NCI-H345 treated with DMSO at 0.1 percent for 48 hours (cell line): ENCODE results near the gene PRKCH.

Experiments used
- DNase-seq: peaks from one replicate; lab custom pipeline; 2025; ENCODE audit not compliant: unreplicated experiment; lab: John Stamatoyannopoulos, UW

PRKCH gene

DNA sequence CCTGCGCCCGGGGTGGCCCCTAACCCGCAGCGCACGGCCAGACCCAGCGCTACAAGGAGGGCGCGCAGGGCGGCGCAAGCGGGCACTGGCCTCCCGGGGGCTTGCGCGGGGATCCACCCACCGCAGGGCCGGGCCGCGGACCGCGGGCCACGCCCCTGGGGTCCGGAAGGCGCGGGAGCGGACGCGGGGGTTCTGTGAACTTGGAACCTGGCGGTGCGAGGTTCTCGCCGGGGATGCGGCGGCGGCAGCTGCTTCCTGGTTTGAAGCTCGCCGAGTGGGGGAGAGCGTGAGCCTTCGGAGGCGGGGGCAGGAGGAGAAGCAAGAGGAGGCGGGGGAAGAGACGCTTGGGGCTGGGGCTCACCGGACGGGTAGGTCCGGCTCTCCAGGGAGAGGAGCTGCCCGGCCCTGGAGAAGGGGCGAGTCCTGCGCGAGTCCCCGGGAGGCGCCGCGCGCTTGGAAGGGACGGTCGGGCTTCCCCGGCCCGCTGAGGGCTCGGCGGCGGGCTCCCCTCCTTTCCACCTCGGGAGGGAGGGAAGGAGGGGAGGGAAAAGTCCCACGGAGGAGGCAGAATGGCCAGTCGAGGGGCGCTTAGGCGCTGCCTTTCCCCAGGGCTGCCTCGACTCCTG lies at the start of gene PRKCH:
TSS of gene PRKCH (plus strand) at position 195 of the 626 bp plus-strand sequence. CDS start 523 bp downstream, outside the sequence.
- peak; percentile 26 for DNase-seq

DNA sequence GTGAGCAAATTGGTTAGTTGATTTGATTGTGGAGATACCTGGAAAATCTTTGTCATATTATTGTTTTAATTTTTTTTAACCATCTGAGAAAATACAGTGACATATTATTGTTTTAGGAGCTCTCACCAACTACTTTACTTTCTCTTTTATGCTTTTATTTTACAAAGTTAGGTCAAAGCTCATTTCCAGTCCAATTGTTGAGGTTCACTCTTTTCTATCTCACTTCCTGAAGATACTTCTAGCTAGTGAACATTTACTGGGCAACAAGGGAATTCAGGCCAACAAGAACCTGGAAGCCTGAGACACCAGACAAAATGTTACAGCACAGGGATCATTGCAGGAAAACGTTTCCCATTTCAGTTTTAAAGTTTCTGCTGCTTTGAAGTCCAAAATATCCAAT lies 44.1 kb upstream of the PRKCH start:
- DNase-seq = no peak

DNA sequence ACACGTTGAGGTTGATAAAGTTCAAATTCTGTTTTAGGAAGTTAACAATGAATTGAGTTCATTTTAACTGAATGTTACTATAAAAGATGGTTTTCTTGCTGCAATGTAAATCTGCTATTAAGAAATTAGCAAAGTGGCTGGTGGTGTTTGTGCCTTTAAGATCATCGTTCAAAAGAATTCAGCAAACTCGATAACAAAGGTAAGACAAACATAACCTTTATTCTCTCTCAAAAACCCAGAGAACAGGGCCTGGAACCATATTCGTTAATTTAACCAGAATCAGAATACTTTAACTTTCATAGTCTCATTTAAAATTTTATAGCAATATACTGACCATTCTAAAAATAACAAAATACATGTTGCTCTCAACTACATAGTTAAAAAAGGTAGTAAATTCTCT lies 43.6 kb upstream of the PRKCH start:
- DNase-seq = no peak

DNA sequence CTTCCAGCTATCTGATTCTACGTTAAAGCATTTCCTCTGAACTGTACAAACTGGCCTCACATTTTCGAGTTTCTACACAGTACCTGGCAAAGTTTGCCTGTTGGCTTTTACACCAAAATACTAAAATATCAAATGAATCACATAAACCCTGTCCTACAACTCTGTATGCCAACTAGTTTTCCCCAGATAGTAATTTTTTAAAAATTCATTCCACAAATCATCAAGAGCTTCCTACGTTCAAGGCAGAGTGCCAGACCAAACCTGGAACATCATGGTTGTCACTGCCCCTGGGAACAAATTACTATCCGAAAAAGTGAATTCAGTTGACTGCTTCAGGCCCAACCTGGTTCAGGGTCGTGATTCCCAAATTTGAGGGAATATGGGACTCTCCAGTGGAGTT lies 42.3 kb upstream of the PRKCH start:
- no peak for DNase-seq

DNA sequence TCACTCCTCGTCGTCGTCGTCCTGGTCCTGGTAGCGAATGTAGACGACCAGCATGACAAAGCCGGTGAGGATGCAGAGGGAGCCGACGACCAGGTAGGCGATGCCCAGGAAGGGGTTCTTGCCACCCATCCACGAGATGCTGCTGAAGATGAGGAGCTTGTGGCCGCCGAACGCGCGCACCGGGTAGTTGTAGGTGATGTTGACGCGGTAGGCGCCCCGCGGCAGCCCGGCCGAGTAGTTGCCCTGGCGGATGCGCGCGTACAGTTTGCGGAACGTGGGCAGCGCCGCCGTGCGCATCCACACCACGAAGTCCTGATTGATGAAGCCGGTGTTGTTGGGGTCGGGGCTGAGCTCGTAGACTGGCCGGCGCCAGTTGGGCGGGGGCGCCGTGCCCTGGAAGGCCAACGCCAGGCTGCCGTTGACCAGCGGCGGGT lies 41.3 kb upstream of the PRKCH start:
- no peak for DNase-seq

DNA sequence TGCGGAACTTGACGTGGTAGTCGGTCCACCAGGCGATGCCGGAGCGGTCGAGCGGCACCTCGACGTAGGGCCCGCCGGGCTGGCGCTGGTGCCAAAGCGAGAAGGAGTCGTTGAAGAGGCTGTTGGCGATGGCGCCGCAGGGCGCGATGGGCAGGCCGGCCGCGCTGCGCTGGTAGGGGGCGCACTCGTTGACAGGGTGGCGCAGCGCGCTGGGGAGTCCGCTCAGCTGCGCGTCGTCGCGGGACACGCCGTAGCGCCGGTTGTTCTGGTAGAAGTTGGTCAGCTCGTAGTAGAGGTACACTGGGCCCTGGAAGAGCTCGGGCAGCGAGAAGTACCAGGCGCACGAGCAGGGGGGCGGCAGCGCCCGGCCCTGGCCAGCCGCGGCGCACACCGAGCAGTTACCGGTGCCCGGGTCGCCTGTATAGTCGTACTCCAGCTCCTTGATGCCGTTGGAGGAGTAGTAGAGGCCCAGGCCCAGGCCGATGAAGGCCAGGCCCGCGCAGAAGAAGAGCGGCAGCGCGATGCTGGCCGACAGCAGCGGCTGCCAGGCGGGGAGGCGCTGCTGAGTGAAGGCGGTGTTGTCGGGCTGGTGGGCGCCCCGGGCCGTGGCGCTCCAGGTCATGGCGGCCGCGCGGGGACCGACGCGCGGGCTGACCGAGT lies 40.7 kb upstream of the PRKCH start:
- DNase-seq = peak; percentile 43

DNA sequence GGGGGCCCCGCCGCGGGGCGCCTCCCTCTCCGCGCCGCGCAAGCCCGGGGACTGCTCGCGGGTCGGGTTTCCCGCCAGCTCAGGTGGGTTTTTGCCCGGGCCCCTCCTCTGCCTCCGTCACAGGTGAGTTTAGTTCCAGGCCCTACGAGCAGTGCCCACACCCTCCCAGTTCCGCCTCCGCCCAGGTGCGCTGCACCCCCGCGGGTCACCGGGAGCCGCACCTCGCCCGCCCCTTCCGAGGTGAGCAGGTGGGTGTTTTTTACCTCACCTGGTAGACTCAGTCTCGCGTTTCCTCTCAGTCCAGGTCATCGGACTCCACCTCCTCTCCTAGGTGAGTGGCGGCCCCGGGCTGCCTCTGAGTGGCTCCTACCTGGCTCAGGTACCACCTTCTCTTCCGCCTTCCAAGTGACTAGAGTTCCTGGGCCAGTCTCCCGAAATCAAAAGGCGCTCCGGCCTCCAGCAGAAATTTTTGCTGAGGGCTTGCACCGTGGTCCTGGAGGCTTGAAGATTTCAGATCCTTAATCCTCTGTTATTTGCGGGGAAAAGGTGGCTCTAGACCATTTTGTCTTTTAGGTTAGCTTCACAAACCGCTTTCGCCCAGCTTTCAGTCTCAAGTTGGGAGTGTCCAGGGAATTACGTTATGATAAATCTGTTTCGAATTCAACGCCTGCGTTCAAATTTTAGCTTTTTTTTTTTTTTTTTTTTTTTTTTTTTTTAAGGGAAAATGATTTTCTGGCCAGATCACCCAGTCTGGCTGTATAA lies 40.0 kb upstream of the PRKCH start, which contains the start of gene TMEM30B:
TSS of gene TMEM30B (minus strand) at position 153 of the 762 bp plus-strand sequence. CDS start 191 bp downstream, outside the sequence.
- peak; percentile 45 for DNase-seq

DNA sequence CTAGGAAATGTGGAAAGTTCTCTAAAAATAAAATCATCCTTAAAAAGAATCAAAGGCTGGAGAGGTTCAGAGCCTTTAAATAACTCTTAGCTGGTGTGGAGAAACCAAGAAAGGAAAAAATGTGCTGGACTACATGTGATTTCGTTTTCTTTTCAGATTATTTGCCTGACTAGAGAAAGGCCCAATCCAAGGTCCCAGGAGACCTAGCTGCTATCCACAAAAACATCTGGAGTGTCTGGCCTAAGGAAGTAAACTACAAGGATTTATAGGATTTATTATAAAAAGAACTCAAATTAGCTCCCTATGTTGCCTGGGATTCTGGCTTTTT lies 39.5 kb upstream of the PRKCH start:
- DNase-seq = no peak

DNA sequence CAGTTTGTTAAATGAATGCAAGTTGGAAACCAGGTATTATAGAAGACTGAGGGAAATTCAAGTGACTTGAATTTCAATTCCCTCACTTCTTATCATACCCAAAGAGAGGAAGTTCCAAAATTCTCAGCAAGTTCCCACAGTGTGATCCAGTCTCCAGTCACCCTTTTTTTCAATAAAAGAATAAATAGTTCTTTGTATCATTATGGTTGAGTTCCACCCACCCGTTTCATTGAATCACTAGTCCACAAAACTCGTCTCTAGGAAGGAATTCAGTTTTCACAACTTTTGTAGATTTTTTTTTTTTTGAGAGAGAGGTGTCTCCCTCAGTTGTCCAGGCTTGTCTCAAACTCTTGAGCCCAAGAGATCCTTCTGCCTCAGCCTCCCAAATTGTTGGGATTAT lies 38.6 kb upstream of the PRKCH start:
- no peak for DNase-seq

DNA sequence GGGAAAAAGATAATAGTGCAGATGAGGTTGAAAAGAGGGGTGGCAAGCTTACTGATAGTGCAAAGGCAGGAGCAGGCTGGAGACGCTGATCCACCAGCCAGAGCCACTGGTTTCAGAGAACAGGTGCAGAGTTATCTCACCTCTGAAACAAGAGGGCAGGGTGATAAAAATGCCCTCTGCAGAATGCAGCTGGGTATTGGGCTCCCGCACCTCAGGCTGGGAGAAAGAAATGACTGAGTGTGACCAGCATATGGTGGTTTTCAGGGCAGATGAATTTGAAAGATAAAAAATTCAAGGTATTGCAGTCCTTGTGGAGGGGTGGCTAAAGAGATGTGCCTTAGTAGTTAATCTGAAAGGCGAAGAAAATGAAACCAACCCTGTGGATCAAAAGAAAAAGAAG lies 37.4 kb upstream of the PRKCH start:
- no peak for DNase-seq

DNA sequence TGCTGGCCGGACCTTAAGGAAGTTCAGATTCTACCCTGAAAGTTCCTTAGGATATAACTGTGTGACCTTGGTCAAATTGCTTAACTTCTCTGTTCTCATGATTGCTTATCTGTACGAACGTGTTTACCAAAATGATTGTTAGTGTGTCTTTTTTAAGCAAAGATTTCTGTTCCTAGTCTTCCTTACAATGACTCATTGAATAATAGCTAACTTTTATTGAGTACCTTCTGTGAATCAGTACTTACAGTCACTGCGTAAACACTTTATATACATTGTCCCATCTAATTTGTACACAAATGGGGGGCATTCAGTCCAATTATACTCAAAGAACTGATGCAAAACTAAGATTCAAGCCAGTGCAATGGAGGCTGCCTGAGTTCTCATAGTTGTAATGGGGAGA lies 36.0 kb upstream of the PRKCH start:
- DNase-seq = no peak

DNA sequence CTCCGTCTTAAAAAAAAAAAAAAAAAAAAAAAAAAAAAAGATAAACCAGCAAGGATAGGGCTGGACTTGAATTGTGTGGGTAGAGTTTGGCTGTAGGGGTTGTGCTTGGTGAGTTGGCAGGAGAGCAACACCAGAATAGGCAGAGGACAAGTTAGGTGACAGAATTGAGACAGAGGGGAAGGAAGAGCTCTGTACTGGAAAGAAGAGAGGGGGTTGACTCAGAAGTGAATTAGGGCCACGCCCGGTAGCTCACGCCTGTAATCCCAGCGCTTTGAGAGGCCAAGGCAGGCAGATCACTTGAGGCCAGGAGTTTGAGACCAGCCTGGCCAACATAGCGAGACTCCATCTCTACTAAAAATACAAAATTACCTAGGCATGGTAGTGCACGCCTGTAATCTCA lies 34.2 kb upstream of the PRKCH start:
- DNase-seq = no peak

DNA sequence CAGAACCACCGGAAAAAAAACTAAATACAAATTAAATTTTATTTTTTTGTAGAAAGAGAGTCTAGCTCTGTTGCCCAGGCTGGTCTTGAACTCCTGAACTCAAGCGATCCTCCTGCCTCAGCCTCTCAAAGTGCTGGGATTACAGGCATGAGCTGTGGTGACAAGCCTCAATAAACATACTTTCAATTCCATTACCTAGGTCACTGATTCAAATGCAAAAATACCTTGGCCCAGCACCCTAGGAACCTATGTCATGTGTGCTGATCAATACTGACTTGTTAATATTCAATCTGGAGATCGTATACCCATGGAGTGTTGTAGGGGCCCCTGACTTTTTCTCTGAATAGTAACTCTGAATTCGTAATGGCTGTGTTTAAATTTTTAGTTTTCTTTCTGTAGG lies 33.2 kb upstream of the PRKCH start:
- DNase-seq = no peak

DNA sequence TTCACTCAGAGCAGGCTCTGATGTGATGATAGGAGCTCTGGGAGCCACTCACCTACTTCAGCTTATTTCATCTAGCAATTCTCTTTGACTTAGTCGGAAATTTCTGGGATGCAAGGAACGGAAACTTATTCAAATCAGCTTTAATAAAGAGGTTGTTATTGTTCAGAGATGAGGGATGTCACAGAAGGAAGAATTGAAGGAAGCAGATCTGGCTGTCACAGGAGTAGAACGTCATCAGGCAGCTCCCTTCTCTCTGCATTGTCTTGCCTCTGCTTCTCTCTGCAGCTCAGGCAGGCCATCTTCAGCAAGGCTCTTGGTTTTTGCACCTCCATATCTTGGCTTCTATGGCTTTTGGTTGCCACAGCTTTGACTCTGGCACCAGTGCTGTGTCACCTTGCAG lies 32.7 kb upstream of the PRKCH start:
- no peak for DNase-seq

DNA sequence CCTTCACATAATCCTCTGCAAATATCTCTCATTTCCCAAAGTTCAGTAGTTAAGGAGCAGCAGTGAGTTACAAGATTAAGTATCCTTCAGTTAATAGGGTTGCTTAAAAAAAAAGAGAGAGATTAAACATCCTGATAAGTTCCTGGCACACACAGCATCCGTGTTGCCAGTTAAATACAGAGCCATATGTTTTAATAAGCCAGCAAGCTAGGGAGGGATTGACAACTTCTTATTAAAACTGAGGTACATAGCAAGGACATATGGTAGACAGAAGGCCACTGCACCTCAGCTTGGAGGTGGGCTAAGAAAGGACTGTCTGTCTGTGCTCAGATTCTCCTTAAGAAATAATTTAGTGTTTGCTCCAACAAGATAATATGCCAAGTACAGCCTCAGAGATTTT lies 30.7 kb upstream of the PRKCH start:
- no peak for DNase-seq

DNA sequence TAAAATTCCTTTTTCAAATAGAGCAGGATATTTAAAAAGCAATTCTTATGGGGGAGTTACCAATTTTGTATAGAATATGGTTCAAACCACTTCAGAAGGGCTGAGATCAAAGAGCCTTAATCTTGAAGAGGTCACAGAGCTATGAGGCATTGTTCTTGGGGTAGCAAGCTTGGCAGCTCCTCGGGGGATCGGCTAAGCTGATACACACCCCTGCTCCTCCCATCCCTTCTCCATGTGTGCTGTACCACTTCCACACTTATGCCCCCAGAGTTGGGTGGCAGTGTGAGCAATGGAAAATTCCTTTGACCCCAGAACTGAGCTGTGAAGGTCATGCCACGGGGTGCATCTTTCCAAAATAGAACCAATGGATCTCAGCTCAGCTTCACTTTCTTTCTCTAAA lies 25.2 kb upstream of the PRKCH start:
- DNase-seq = no peak

DNA sequence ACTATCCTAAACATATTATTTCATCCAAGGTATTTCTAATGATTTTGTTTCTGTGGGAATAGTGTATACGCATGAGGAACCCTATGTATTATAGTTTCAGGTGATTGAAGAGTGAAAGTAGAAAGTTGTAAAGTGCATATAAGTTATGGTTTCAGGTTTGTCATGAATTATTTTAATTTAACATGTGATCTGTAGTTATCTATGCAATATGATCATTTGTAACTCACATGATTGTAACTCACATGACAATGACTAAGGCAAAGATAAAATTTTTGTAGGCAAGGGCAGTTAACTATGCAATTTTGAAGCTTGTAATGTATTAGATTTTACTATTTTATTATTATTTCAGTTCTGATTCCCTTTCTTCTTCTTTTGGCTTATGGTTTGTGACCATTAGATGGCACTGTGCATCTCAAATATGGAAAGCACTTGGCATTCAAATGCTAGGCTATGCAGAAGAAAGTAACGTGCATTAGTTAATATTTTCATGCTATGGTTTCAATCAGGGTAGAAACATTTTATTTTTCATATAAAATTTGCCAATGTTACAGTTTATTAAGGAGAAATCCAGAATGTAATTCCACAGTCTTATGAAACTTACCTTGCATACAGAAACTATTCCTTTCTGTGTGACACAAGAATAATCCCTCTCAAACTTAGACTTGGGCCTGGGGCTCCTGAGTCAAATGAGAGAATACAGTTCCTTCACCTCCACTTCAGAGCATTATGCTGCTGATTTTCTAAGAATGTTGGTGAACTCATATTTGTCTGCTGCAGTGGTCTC lies 24.5 kb upstream of the PRKCH start:
- peak; percentile 27 for DNase-seq

DNA sequence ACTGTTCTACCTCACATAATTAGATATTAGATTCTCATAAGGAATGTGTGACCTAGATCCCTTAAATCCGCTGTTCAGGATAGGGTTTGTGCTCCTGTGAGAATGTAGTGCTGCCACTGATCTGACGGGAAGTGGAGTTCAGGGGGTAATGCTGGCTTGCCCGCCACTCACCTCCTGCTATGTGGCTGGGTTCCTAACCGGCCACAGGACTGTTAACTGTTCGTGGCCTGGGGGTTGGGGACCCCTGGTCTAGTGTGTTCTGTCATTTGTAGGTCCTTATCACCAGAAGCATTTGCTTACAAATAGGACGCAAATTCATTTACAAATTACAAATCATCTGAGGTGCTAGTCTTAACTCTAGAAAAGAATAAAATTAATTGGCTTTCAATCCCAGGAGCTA lies 23.8 kb upstream of the PRKCH start:
- DNase-seq = no peak

DNA sequence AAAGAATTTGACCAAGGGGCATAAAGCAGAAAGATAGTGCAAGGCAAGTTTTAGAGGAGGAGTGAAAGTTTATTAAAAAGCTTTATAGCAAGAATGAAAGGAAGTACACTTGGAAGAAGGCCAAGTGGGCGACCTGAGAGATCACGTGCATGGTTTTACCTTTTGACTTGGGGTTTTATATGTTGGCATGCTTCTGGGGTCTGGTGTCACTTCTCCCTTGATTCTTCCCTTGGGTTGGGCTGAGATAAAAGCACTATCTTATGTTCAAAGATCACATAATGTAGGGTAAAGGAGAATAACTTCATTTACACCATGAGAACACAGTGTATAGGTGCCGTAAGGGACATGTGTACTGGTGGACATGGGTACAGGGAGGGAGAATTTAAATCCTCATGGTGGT lies 22.6 kb upstream of the PRKCH start:
- no peak for DNase-seq

DNA sequence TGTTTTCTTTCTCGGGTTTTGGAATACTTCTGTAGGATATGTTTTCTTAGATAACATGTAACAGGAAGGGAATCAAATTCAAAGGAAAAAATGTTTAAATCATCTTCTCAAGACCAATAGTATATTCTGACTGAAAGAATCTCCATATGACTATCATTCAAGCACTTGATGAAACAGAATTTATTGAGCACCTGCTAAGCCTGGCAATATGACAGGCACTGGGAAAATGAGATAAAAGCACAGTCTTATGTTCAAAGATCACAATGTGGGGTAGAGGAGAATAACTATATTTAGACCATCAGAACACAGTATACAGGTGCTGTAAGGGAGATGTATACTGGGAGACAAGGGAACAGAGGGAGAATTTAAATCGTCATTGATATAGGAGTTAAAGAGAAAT lies 21.2 kb upstream of the PRKCH start:
- no peak for DNase-seq

DNA sequence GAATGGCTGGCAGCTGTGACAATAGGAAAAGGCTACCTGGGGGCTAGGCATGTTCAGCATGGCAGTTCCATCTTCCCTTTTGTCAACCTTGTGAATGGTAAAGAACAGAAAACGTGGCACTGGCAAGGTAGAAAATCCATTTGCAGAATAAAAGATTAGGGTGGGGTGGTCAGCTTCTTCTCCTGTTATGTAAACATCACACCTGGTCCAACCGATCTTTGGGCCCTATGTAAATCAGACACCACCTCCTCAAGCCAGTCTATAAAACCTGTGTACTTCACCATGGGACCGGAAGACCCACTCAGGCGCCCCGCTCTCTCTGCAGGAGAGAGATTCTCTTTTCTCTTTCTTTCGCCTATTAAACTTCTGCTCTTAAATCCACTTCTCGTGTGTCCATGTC lies 20.6 kb upstream of the PRKCH start:
- no peak for DNase-seq

DNA sequence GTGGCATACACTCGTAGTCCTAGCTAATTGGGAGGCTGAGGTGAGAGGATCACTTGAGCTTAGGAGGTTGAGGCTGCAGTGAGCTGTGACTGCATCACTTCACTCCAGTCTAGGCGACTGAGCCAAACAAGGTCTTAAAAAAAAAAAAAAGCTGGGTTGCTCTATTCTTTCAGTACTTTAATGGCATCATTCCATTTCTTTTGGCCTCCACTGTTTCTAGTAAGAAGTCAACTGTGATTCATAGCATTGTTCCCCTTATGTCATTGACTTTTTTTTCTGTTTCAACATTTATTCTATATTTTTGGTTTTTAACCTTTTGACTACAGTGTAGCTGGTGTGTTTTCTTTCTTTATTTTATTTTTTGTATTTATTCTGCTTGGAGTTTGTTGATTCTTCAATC lies 16.7 kb upstream of the PRKCH start:
- DNase-seq = no peak
